ENCODE data around the gene DVL2.
"Not testable (repeated sequence)": the region's sequence is repeated elsewhere in the genome, so short reads cannot be mapped to it uniquely, and the experiment has no call there.

Gene DVL2

GRCh38 chr17:7203391-7203790 is 30.9 kb downstream of the DVL2 start:
- no peak for DNase-seq (ENCODE audit: low read depth in 2 of 2)

- DNase-seq (ENCODE audit: low read depth in 2 of 2), result no peak
Observed at GRCh38 chr17:7196651-7197401, 37.5 kb downstream of the DVL2 start.

GRCh38 chr17:7195971-7196370 is 38.3 kb downstream of the DVL2 start:
- DNase-seq (ENCODE audit: low read depth in 2 of 2), result no peak

- no peak for DNase-seq (ENCODE audit: low read depth in 2 of 2)
Observed at GRCh38 chr17:7192271-7192937, 41.9 kb downstream of the DVL2 start.

GRCh38 chr17:7191571-7192270 is 42.6 kb downstream of the DVL2 start:
- DNase-seq (ENCODE audit: low read depth in 2 of 2), result no peak

GRCh38 chr17:7191069-7191468 is 43.2 kb downstream of the DVL2 start:
- DNase-seq (ENCODE audit: low read depth in 2 of 2), result no peak

GRCh38 chr17:7190276-7190917 is 43.9 kb downstream of the DVL2 start:
- no peak for DNase-seq (ENCODE audit: low read depth in 2 of 2)

- DNase-seq (ENCODE audit: low read depth in 2 of 2), result no peak
Observed at GRCh38 chr17:7186241-7186640, 48.1 kb downstream of the DVL2 start.

GRCh38 chr17:7184647-7185046 is 49.7 kb downstream of the DVL2 start:
- DNase-seq (ENCODE audit: low read depth in 2 of 2), result no peak

GRCh38 chr17:7184091-7184488 is 50.2 kb downstream of the DVL2 start:
- no peak for DNase-seq (ENCODE audit: low read depth in 2 of 2)

GRCh38 chr17:7183433-7184090 is 50.8 kb downstream of the DVL2 start:
- no peak for DNase-seq (ENCODE audit: low read depth in 2 of 2)

GRCh38 chr17:7182101-7182500 is 52.2 kb downstream of the DVL2 start:
- DNase-seq (ENCODE audit: low read depth in 2 of 2), result not testable (repeated sequence)

GRCh38 chr17:7179317-7180254 is 54.7 kb downstream of the DVL2 start, which contains the start of gene ASGR1:
ASGR1 (minus strand) TSS chr17:7179370; CDS start chr17:7178563, 807 bp downstream.
- DNase-seq (ENCODE audit: low read depth in 2 of 2), result no peak

GRCh38 chr17:7178973-7179316 is 55.4 kb downstream of the DVL2 start:
- DNase-seq (ENCODE audit: low read depth in 2 of 2), result no peak

- DNase-seq (ENCODE audit: low read depth in 2 of 2), result no peak
Observed at GRCh38 chr17:7177954-7178477, 56.3 kb downstream of the DVL2 start.

GRCh38 chr17:7177191-7177953 is 56.9 kb downstream of the DVL2 start:
- DNase-seq (ENCODE audit: low read depth in 2 of 2), result peak; percentile 25 to 38

GRCh38 chr17:7176841-7177190 is 57.5 kb downstream of the DVL2 start:
- DNase-seq (ENCODE audit: low read depth in 2 of 2), result no peak

GRCh38 chr17:7176107-7176840 is 58.0 kb downstream of the DVL2 start:
- no peak for DNase-seq (ENCODE audit: low read depth in 2 of 2)
